ENCODE data around the gene COL1A1.

Gene COL1A1

DNA sequence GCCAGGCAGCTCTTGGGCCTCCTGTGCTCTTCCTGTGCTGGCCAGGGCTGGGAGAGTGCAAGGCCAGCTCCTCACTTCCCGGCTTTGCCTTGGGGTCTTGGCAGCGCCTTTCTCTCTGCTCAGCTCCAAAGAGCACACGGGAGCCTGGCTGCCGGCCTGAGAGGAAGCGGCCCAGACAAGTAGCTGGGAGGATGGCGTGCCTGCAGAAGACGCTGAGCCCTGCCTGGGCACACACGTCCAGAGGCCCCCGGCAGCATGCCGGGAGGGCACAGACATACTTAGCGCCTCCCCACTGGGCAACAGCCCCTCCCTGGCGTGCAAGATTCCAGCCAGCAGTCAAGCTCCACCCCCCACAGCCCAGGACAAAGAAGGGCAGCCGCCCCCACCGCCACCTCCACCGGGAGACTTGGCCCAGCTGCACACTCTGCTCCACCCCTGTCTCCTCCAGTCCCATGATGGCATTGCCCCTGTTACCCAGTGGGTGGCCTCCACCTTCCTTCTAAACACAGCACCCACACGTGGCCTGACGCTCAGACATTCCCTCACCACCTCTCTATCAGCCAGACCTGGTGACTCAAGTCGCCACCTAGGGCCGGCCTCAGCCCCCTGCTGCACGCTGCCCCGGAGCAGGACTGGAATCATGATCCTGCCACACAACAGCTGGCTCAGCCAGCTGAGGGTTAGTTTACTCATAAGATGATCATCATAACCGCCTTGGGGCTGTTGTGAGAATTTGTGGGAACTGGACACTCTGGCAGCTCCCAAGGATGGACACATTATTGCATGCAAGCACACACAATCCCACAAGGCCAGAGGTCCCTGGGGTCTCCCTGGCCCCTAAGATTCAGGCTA is 23.2 kb downstream of the COL1A1 start:
- peak; percentile 94 for TF ChIP-seq EGR1 (IDR thresholded peaks at IDR 0.05)
- peak; percentile 94 for TF ChIP-seq FOXM1 (IDR thresholded peaks at IDR 0.05; ENCODE audit: borderline replicate concordance, low read depth)
- TF ChIP-seq CREB1 (IDR thresholded peaks at IDR 0.05; ENCODE audit: low read depth) = peak; percentile 39; the same call in 1 of the 2 replicates
- TF ChIP-seq, protein P1, sequence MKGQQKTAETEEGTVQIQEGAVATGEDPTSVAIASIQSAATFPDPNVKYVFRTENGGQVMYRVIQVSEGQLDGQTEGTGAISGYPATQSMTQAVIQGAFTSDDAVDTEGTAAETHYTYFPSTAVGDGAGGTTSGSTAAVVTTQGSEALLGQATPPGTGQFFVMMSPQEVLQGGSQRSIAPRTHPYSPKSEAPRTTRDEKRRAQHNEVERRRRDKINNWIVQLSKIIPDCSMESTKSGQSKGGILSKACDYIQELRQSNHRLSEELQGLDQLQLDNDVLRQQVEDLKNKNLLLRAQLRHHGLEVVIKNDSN (IDR thresholded peaks at IDR 0.05) = peak; percentile 89
- peak; percentile 62; the same call in 1 of the 2 replicates for TF ChIP-seq YY1 (IDR thresholded peaks at IDR 0.05; ENCODE audit: low read depth)
- TF ChIP-seq, protein P2, sequence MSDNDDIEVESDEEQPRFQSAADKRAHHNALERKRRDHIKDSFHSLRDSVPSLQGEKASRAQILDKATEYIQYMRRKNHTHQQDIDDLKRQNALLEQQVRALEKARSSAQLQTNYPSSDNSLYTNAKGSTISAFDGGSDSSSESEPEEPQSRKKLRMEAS (IDR thresholded peaks at IDR 0.05) = peak; percentile 95
- peak; percentile 91 for TF ChIP-seq TEAD4 (IDR thresholded peaks at IDR 0.05)
- no peak for TF ChIP-seq TAF1 (IDR thresholded peaks at IDR 0.05; ENCODE audit: low read depth)
- TF ChIP-seq RAD21 (IDR thresholded peaks at IDR 0.05; ENCODE audit: low read depth) = peak; percentile 57
- TF ChIP-seq CEBPB (IDR thresholded peaks at IDR 0.05) = no peak
- TF ChIP-seq NFIC (IDR thresholded peaks at IDR 0.05) = peak; percentile 91
- TF ChIP-seq TCF12 (IDR thresholded peaks at IDR 0.05; ENCODE audit: low read depth) = peak; percentile 99
- TF ChIP-seq ZBTB7A (IDR thresholded peaks at IDR 0.05; ENCODE audit: low read depth) = 0 out of 2 replicates have a peak, but pooled peaks have one; percentile 30
- TF ChIP-seq EP300 (IDR thresholded peaks at IDR 0.05; ENCODE audit: borderline replicate concordance) = peak; percentile 97
- TF ChIP-seq, protein P3, sequence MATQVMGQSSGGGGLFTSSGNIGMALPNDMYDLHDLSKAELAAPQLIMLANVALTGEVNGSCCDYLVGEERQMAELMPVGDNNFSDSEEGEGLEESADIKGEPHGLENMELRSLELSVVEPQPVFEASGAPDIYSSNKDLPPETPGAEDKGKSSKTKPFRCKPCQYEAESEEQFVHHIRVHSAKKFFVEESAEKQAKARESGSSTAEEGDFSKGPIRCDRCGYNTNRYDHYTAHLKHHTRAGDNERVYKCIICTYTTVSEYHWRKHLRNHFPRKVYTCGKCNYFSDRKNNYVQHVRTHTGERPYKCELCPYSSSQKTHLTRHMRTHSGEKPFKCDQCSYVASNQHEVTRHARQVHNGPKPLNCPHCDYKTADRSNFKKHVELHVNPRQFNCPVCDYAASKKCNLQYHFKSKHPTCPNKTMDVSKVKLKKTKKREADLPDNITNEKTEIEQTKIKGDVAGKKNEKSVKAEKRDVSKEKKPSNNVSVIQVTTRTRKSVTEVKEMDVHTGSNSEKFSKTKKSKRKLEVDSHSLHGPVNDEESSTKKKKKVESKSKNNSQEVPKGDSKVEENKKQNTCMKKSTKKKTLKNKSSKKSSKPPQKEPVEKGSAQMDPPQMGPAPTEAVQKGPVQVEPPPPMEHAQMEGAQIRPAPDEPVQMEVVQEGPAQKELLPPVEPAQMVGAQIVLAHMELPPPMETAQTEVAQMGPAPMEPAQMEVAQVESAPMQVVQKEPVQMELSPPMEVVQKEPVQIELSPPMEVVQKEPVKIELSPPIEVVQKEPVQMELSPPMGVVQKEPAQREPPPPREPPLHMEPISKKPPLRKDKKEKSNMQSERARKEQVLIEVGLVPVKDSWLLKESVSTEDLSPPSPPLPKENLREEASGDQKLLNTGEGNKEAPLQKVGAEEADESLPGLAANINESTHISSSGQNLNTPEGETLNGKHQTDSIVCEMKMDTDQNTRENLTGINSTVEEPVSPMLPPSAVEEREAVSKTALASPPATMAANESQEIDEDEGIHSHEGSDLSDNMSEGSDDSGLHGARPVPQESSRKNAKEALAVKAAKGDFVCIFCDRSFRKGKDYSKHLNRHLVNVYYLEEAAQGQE (IDR thresholded peaks at IDR 0.05; ENCODE audit: low read depth) = 0 out of 2 replicates have a peak, but pooled peaks have one; percentile 7

DNA sequence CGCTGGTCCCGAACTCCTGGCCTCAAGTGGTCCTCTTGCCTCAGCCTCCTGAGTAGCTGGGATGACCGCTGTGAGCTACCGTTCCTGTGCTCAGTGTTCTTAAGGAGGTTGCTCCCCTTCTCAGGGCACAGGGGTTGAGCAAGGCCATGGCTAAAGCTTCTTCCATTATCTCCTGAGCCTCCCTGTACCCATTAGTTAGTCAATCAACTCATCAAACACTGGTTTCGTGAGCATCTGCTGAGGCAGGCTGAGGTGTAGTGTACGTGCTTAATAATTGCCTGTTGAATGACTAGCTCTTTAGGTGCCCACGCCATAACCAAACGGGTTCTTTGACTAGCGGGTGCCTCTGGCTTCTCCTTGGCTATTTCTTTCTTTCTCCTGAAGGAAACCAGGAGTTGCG is 24.0 kb downstream of the COL1A1 start:
- no peak for TF ChIP-seq YY1 (IDR thresholded peaks at IDR 0.05; ENCODE audit: low read depth)
- TF ChIP-seq, protein P1 (IDR thresholded peaks at IDR 0.05) = no peak
- no peak for TF ChIP-seq FOXM1 (IDR thresholded peaks at IDR 0.05; ENCODE audit: borderline replicate concordance, low read depth)
- TF ChIP-seq CREB1 (IDR thresholded peaks at IDR 0.05; ENCODE audit: low read depth) = no peak
- TF ChIP-seq TEAD4 (IDR thresholded peaks at IDR 0.05) = no peak
- TF ChIP-seq, protein P3 (IDR thresholded peaks at IDR 0.05; ENCODE audit: low read depth) = no peak
- no peak for TF ChIP-seq ZBTB7A (IDR thresholded peaks at IDR 0.05; ENCODE audit: low read depth)
- TF ChIP-seq EP300 (IDR thresholded peaks at IDR 0.05; ENCODE audit: borderline replicate concordance) = no peak
- TF ChIP-seq NFIC (IDR thresholded peaks at IDR 0.05) = no peak
- TF ChIP-seq TCF12 (IDR thresholded peaks at IDR 0.05; ENCODE audit: low read depth) = no peak
- no peak for TF ChIP-seq RAD21 (IDR thresholded peaks at IDR 0.05; ENCODE audit: low read depth)
- TF ChIP-seq, protein P2 (IDR thresholded peaks at IDR 0.05) = no peak
- TF ChIP-seq CEBPB (IDR thresholded peaks at IDR 0.05) = no peak
- TF ChIP-seq EGR1 (IDR thresholded peaks at IDR 0.05) = no peak
- TF ChIP-seq TAF1 (IDR thresholded peaks at IDR 0.05; ENCODE audit: low read depth) = no peak

DNA sequence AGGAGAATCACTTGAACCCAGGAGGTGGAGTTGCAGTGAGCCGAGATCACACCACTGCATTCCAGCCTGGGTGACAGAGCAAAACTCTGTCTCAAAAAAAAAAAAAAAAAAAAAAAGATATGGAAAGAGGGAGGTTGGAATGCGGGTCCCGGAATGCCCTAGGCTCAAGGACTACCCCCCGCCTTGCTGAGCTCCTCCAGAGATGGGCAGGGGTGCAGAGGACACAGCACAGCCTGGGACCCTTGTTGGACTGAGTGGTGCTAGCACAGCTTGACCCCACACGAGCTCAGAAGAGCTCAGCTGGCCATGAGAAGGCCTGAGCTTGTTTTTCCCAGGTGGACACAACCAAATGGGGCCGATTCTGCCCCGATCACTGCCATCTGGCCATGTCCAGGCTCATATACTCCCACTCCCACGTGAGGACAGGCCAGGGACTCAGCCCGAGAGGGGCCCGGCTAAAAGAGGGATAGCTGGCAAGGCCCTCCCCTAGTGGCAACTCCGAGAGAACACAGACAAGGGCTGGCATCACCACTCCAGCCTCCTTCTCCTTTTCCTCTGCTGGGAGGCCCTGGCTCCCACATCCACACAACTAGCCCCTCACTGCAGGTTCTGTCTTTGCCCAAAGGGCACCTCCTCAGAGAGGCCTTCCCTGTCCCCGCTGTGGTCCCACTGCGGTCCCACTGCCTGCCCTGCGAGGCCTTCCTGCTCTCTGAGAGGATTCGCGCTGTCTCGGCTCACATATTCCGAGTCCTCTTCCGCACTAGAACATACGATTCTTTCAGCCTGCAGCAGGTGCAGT is 24.7 kb downstream of the COL1A1 start:
- TF ChIP-seq TEAD4 (IDR thresholded peaks at IDR 0.05) (peak; percentile 42; the same call in 1 of the 2 replicates), NFIC (IDR thresholded peaks at IDR 0.05) (no peak)

DNA sequence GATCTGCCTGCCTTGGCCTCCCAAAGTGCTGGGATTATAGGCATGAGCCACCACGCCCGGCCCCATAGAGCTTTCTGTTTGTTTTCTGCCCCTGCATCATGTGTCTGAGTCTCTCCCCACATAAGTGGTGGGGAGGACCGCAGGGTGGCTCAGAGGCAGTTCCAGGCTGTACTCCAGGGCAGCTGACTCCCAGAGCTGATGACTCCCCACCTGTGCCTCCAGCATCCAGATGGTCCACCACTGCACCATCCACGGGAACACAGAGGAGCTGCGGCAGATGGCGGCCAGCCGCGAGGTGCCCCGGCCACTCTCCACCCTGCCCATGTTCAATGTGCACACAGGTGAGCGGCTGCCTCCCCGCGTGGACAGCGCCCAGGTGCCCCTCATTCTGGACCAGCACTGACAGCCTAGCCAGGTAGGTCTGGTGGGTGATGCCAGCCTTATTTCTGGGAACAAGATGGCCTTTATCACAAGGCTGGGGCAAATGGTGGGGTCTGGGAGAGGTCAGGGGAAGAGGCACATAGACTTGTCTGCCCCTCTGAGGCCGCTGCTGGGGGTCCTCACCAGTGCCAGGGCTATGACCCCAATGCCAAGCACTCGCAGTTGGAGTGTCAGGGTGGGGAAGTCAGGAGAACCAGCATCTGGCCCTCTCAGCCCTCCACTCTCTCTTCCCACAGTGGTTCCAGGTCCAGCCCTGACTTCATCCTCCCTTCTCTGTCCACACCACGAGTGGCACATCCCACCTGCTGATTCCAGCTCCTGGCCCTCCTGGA is 26.2 kb downstream of the COL1A1 start:
- TF ChIP-seq ZBTB7A (IDR thresholded peaks at IDR 0.05; ENCODE audit: low read depth) (no peak), FOXM1 (IDR thresholded peaks at IDR 0.05; ENCODE audit: borderline replicate concordance, low read depth) (no peak), NFIC (IDR thresholded peaks at IDR 0.05) (no peak), EP300 (IDR thresholded peaks at IDR 0.05; ENCODE audit: borderline replicate concordance) (no peak), CREB1 (IDR thresholded peaks at IDR 0.05; ENCODE audit: low read depth) (no peak), TEAD4 (IDR thresholded peaks at IDR 0.05) (no peak), RAD21 (IDR thresholded peaks at IDR 0.05; ENCODE audit: low read depth) (no peak), EGR1 (IDR thresholded peaks at IDR 0.05) (no peak), TCF12 (IDR thresholded peaks at IDR 0.05; ENCODE audit: low read depth) (no peak), CEBPB (IDR thresholded peaks at IDR 0.05) (no peak)
- TF ChIP-seq, protein P3 (IDR thresholded peaks at IDR 0.05; ENCODE audit: low read depth) = no peak
- TF ChIP-seq, protein P2 (IDR thresholded peaks at IDR 0.05) = no peak
- TF ChIP-seq, protein P1 (IDR thresholded peaks at IDR 0.05) = no peak
